Stimulated activated CD8-positive, alpha-beta memory T cell treated with anti-CD3 and anti-CD28 coated beads, Interleukin-15, amount 100 ng/mL, for 4 hours (primary cell): ENCODE results near the gene RIPOR2.
A peak's percentile ranks its signal among the peaks of the same experiment; 100 is the strongest.
"Not testable (repeated sequence)": the region's sequence is repeated elsewhere in the genome, so short reads cannot be mapped to it uniquely, and the experiment has no call there.

Experiments
- DNase-seq, 2 donors: peaks; one replicate each; pipeline ENCODE4 v3.0.0-alpha.2; 2020; ENCODE audit warnings: low read depth in 2 of 2

The RIPOR2 gene

GRCh38 chr6:24903681-24904080 is 32.1 kb downstream of the RIPOR2 start:
- DNase-seq = no peak

DNA sequence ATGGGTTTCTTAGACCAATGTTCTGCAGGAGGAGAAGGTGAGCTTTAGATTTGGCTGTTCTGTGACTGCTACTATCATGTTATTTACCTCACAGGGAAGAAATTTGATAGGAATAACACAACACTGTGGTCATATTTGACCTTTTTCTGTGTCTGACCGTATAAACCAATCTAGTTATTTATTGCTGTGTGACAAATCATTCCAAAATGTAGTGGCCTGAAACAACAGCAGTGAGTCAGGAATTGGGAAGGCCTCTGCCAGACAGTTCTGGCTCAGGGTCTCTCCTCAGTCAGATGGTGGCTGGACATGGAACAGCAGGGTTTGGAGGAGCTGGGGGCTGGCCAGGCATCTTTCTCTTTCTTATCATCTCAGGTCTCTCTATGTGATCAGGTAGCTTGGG is 33.0 kb downstream of the RIPOR2 start:
- DNase-seq = no peak

DNA sequence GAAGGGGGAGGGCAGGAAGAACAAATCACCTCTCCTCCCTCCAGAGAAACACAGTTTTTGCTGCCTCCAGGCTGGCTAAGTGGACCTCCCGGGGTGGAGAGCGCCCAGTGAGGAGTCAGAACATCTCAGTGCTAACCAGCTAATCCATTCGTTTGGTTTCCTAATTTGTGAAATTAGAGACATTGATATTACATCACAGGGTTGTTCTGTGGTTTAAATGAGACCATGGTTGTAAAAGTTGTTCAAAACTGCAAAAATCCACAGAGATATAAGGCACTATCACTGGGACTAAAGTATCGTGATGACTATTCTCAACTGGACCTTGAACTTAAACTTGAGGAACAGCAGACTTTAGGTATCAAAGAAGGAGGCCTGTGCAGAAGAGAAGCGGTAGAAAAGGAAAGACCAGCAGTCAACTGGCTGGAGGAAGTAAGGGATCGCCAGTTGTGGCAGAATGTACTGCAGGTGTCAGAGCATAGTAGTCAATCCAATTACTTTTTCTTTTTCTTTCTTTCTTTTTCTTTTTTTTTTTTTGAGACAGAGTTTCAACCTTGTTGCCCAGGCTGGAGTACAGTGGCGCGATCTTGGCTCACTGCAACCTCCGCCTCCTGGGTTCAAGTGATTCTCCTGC is 33.9 kb downstream of the RIPOR2 start:
- no peak for DNase-seq

DNA sequence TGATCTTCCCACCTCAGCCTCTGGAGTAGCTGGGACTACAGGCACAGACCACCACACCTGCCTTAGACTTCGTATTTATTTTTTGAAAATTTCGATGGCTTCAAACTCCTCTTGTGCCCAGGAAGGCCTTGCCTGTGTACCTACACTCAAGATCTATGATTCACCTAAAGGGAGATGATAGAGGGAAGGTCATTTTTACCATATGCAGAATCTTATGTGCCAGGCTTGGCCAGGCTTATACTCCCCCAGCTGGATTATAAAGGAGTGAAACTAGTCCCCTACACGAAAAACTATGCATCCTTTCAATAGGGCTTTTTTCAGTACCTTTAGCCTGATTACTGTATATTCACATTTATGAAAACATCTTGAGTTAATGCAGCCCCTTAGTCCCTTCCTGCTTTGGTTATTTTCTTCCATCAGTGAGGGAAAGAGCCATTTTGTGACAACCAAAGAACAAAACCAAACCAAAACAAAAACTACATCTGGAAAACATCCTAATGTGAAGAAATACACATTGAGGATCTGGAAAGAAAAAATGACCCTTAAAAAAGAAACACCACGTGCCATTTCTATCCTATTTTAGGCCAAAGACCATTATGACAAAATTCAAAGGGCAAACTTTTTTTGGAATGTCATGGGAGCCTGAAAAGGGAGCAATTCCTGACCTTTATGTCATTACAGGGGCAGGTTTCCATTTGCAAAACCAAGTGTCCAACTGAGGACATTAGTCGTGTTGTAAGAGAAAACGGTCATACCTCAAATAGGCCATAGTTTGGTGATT is 34.7 kb downstream of the RIPOR2 start:
- DNase-seq = no peak

DNA sequence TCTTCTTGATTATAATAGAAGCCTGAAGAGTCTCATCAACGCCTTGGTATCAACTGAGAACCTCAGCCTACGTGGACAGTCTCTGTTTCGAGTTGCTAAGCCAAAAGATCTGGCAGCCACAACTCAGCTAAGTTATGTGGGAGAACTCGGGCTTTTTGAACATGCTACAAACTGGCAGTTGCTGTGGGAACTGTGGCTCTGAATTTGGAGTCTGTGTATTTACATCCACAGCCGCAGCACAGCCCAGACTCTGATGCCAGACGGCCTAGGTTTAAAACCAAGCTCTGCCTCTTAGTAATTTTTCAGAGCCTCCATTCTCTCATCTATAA is 35.8 kb downstream of the RIPOR2 start:
- DNase-seq = no peak

GRCh38 chr6:24899136-24899996 is 36.4 kb downstream of the RIPOR2 start:
- DNase-seq = no peak

DNA sequence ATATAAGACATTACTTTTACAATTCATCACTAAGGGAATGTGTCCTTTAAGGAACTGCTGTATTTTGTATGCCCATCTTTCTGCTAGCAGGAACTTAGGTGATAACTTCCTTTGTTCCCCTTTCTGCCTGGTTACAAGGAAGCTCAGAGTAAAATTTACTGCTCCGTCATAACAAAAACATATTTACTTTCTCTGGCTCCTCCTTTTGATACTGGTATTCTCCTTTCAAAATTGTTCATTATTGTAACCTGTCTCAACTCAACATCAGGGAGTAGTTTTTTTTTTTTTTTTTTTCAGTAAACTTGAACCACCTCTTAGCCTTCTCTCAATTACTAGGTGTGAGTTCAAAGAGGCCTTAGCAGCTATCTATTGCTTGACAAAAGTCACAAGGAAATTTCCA is 37.1 kb downstream of the RIPOR2 start:
- no peak for DNase-seq

GRCh38 chr6:24897186-24897585 is 38.6 kb downstream of the RIPOR2 start:
- DNase-seq = no peak

DNA sequence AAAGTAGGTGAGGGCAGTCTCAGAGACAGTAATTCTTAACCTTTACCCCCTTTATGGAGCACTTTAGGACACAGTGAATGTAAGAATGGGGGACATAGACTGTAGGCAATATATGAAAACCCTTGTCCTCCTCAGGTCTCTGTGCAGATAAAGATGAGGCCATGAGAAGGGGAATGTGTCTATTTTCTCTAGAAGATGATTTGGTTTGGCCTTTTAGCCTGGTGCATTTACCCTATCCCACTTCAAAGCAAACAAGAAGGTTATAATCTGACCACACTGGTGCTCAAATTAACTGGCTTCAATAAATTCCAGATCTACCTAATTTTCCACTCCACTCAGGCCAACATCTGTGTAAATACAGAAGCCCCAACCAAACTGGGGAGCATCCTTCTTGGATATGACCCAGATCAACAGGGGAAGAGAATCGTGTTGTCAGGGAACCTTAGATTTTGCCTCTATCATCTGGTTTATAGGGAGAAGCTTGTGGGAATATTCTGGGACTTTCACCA is 42.4 kb downstream of the RIPOR2 start:
- DNase-seq = no peak

GRCh38 chr6:24891004-24891403 is 44.8 kb downstream of the RIPOR2 start:
- no peak for DNase-seq

GRCh38 chr6:24890471-24890870 is 45.3 kb downstream of the RIPOR2 start:
- no peak for DNase-seq

DNA sequence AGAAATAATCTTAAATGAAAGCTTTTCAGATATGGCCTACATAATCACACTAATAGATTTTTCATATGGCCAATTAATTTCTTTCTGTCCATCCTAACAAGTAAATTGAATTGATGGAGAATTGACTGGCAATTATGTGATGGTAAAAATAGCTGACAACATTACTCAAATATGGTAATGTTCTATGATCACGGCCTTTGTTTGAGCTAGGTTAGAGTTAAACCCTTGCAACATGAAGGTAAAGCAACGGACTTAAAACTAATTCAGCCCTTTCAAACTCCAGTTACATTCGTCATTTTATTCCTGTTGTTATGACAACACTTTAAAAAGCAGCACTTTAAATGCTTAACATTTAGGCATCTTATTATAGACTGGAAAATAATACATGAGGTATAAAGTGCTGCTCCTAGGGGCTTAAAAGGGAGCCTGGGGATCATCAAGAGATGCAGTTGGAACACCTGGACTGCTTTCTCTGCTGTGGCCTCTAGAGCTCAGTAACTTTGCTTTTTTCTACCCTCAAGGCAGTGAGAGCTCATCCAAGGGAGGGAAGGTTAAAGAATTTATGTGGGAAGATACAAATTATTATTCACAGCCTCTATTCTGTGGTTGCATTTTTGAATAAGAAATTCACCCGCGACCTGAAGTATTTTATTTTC is 46.9 kb downstream of the RIPOR2 start:
- DNase-seq = no peak

- DNase-seq = no peak
These were observed 48.1 kb downstream of the RIPOR2 start for GRCh38 chr6:24887545-24888140.

DNA sequence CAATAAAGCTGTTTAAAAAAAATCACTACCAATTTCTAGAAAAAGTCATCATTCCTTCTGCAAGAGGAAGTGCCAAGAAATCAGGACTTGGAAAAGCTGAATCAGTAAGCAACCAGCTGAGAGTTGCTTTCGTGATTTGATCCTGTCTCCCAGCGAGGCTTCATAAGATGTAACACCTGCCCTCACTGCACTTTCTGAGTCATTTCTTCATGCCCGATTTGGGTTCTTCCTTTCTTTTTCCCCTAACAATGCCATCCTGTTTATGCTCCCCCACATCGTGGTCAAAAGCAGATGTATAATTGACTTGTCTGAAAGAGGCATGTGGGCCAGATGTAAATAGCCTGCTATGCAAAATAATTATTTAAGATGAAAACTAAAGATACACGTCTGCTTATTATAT is 52.1 kb downstream of the RIPOR2 start:
- DNase-seq = peak in 1 of 2 donors; percentile 30

DNA sequence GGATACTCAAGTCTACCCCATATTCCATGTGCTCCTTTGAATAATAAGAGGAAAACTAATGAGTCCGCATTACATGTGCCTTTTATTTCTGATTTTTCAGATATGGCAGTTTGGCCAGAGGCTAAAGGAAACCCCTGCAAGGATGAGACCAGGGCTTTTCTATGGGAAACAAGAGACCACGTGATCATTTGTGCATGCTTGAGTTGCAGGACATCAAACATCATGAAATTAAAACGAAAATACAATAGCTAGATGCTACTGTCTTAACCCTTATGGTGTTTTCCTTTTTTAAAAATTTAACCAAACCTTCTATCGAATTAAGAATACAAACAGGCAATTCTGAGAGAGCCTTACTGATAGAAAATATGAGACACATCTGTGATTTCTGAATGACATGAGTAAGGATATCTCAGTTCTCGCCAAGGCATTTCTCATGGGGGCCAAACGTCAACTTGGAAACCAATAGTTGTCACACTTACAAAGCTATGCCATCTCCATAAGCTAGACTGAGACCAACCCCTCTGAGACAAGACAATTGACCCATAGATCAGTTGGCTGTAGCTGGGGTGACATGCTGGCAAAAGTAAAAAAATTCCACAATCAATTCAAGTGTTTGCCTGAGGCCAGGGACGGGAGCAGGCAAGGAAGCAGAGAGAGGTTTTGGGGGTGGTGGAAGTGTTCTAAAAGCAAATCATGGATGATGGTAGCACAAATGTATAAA is 52.8 kb downstream of the RIPOR2 start:
- DNase-seq = no peak

GRCh38 chr6:24882295-24882694 is 53.5 kb downstream of the RIPOR2 start:
- no peak for DNase-seq

DNA sequence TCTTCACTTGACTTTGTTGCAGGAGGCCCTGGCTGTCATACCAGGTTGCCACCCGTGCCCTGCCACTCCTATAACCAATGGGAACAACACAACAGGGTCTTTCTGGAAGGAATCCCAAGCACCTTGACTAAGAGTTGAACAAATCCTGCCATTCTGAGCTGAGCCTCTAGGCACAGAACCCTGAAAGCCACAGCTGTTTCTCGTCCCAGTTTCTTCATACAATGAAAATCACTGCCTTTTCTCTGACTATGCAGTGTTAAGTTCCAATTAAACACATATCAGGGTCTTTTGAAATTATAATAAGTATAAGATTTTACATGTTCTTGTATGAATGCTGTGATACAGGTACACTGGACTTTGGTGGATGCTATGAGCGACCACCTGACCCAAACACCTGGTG is 54.4 kb downstream of the RIPOR2 start:
- no peak for DNase-seq

DNA sequence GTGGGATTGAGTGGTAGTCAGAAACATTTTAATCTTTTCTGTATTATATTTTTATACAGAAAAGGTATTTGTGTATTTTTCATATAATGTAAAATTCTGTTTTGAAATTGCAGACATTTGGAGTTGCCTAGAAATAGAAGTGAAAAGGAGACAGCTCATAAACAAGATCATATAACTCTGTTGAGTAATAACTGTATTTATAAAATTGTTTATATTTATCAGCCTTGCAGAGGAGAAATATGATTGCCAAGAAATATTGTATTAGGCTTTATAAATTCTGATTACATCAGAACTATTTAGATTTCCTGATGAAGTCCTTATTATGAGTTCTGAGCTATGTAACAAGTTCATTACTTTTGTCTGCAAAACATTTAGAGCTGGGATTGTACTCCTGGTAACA is 55.3 kb downstream of the RIPOR2 start:
- no peak for DNase-seq

- no peak for DNase-seq
These were observed 56.4 kb downstream of the RIPOR2 start for GRCh38 chr6:24879351-24879750.

- not testable (repeated sequence) for DNase-seq
These were observed 58.0 kb downstream of the RIPOR2 start for GRCh38 chr6:24877747-24878146.
